Thyroid gland (tissue), 4 donors: Measurements from ENCODE around the gene YTHDC2. TPM values are rescaled to one million over a fixed set of nuclear protein-coding genes. Genes with fewer than 3 reads are reported as not detected.
A peak's percentile ranks its signal among the peaks of the same experiment; 100 is the strongest.

Experiments
- DNase-seq, 2 donors: peaks; one replicate each; pipeline ENCODE4 v3.0.0-alpha.2; 2019
- H3K27ac ChIP-seq, 3 donors: fragments of 200-600 bp; sonication (generic); 1 replicate in 2 of 3; 2 replicates in 1 of 3; pipeline ENCODE4 v1.5.1; 2016 to 2019; ENCODE audit warnings: mild to moderate bottlenecking in 1 of 3, moderate library complexity in 1 of 3
- H3K27me3 ChIP-seq: fragments of 200-600 bp; sonication (generic); one replicate; pipeline ENCODE4 v1.5.1; 2019
- H3K36me3 ChIP-seq, 2 donors: fragments of 200-600 bp; sonication (generic); one replicate each; pipeline ENCODE4 v1.5.1; 2016 to 2019
- H3K4me1 ChIP-seq, 2 donors: fragments of 200-600 bp; sonication (generic); one replicate each; pipeline ENCODE4 v1.5.1; 2017 to 2019
- H3K4me3 ChIP-seq, 3 donors: fragments of 200-600 bp; sonication (generic); replicated peaks in 1 of 3; 1 replicate in 2 of 3; 2 replicates in 1 of 3; pipeline ENCODE4 v1.5.1; 2016; ENCODE audit warnings: mild to moderate bottlenecking in 1 of 3
- H3K9me3 ChIP-seq: fragments of 200-600 bp; sonication (generic); one replicate; pipeline ENCODE4 v1.5.1; 2017
- CTCF ChIP-seq, 6 experiments: fragments of 200-600 bp in 3 of 6; fragments of 450-650 bp in 3 of 6; sonication (generic) in 3 of 6; IDR thresholded peaks; one replicate each; pipeline ENCODE4 v1.5.1; 2016 to 2019; ENCODE audit warnings: antibody characterized with exemption in 6 of 6, mild to moderate bottlenecking in 2 of 6, inconsistent platforms in 1 of 6, moderate library complexity in 1 of 6
- POLR2A ChIP-seq, 2 donors: fragments of 450-650 bp; IDR thresholded peaks; one replicate each; pipeline ENCODE4 v1.6.1; 2017; ENCODE audit warnings: antibody characterized with exemption in 2 of 2, mild to moderate bottlenecking in 2 of 2, moderate library complexity in 1 of 2
- WGBS, 2 donors: methylation state at CpG; one replicate each; pipeline ENCODE4 v1.1.5; 2017; 5-methylcytosine and 5-hydroxymethylcytosine counted together
- intact Hi-C: fragments of 100-400 bp; cut with DNase I; formaldehyde crosslinking; loops from one replicate; pipeline ENCODE4 v1.15.1; 2023
- total RNA-seq, 4 donors: library from RNA; depleted of rRNA; stranded (reverse); fragments of >200 nt; gene quantifications; one replicate each; pipeline ENCODE4 v1.2.3, GENCODE V29; 2016

The YTHDC2 gene
- total RNA-seq, 4 donors from 2014 or later, result 29.6 to 55.6 (median 41.7) TPM

DNA sequence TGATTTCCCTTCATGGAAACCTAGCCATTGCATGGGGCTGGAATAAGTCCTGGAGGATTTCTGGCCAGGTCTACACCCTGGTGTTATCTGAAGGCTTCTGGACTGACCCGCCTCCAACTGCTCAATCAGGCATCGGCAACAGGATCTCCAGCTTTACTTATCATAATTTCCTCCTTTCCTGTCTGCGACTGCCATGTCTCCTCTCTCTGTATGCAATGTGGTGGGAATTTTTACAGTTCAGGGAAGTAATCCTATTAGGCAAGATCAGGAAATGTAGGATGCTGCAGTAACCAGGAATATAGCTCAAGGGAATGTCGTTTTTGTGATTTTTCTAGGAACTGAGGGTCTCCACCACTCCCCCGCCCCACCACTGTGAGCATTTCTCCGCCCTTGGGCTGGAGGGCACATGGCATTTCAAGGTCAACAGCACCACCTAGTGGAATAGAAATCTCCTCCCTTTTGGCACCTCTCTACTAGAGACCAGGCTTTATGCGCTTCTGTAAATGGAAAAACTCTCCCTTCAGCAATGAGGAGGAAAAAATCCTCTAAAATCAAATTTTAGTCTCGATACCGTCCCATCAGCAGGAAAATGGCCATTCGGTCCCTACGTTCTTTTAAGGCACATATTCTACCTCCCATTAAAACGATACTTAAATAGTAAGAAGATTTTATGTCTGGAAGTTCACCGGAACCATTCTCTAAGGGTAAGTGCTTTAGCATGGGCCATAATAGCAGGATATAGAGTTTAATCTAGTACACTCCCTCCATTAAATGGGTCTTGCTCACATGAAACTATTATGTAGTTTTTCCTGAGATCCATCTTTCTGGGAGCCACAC is 93.0 kb downstream of the YTHDC2 start:
- 39 to 40% methylated on average over 13 of the region's 13 CpGs for WGBS, 2 donors
- DNase-seq, result peak; percentile 28 to 32
- intact Hi-C loops, result loop anchor here (10.0 kb wide), 1 partner anchor 612 kb away; no protein-coding TSS in a partner anchor

GRCh38 chr5:113607361-113607760 is 93.9 kb downstream of the YTHDC2 start:
- H3K4me1 ChIP-seq, result no peaks in the 10 kb centered on the region
- H3K27me3 ChIP-seq, result no peaks in the 10 kb centered on the region
- no peaks in the 10 kb centered on the region for H3K36me3 ChIP-seq
- H3K4me3 ChIP-seq, result no peak overlapping the region
- 67 to 75% methylated on average over 3 of the region's 3 CpGs for WGBS, 2 donors
- TF ChIP-seq CTCF (IDR thresholded peaks at IDR 0.05) (no peak), POLR2A (IDR thresholded peaks at IDR 0.05) (no peak)
- no peaks in the 10 kb centered on the region for H3K9me3 ChIP-seq
- H3K27ac ChIP-seq, result no peak overlapping the region
- DNase-seq, result no peak
- intact Hi-C loops, result loop anchor here (10.0 kb wide), 1 partner anchor 613 kb away; no protein-coding TSS in a partner anchor

More for the DNA sequence above, 93.0 kb downstream of the YTHDC2 start:
- Histone ChIP-seq H3K27ac (no peak overlapping the region), H3K4me3 (no peak overlapping the region), H3K9me3 (no peaks in the 10 kb centered on the region), H3K36me3 (no peaks in the 10 kb centered on the region), H3K27me3 (no peaks in the 10 kb centered on the region), H3K4me1 (no peaks in the 10 kb centered on the region)
- peak; percentile 28 to 76 (median 63) for TF ChIP-seq CTCF (IDR thresholded peaks at IDR 0.05)
- no peak for TF ChIP-seq POLR2A (IDR thresholded peaks at IDR 0.05)

GRCh38 chr5:113608113-113608596 is 94.7 kb downstream of the YTHDC2 start:
- no peak for TF ChIP-seq POLR2A (IDR thresholded peaks at IDR 0.05)
- TF ChIP-seq CTCF (IDR thresholded peaks at IDR 0.05), result no peak
- DNase-seq, result no peak

GRCh38 chr5:113612060-113612496 is 98.6 kb downstream of the YTHDC2 start:
- Histone ChIP-seq H3K9me3 (no peaks in the 10 kb centered on the region), H3K4me1 (no peaks in the 10 kb centered on the region), H3K27me3 (no peaks in the 10 kb centered on the region), H3K36me3 (no peaks in the 10 kb centered on the region), H3K27ac (no peak overlapping the region), H3K4me3 (no peak overlapping the region)
- WGBS, 2 donors, result 2% methylated on average over 4 of the region's 4 CpGs
- TF ChIP-seq POLR2A (IDR thresholded peaks at IDR 0.05) (no peak), CTCF (IDR thresholded peaks at IDR 0.05) (peak in 4 of 6 experiments; percentile 34 to 72 (median 64))
- intact Hi-C loops, result no loop called here
- DNase-seq, result no peak

More at GRCh38 chr5:113608113-113608596, 94.7 kb downstream of the YTHDC2 start:
- no peaks in the 10 kb centered on the region for H3K9me3 ChIP-seq
- no peaks in the 10 kb centered on the region for H3K36me3 ChIP-seq
- H3K4me3 ChIP-seq, result no peak overlapping the region
- intact Hi-C loops, result loop anchor here (10.0 kb wide), 1 partner anchor 613 kb away; no protein-coding TSS in a partner anchor
- H3K27me3 ChIP-seq, result no peaks in the 10 kb centered on the region
- no peaks in the 10 kb centered on the region for H3K4me1 ChIP-seq
- no peak overlapping the region for H3K27ac ChIP-seq
- 60 to 73% methylated on average over 3 of the region's 3 CpGs for WGBS, 2 donors

DNA sequence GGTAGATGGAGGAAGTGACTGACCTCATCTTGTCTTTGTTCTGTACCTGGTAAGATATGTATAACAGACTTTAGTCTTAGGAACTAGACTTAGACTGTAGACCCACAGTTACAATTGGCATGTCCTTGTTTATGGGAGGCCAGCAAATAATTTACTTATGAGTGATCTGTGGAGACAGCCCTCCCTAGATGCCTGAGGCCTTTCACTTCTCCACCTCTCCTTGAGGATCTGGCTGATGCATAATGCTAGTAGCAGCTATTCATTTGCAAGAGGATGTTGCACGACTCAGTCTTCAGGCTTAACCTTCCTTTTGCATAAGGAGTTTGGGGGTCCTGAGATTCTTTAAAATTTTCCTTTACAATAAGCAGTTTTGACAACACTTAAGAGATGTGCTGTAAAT is 100.7 kb downstream of the YTHDC2 start:
- DNase-seq, result no peak
- Histone ChIP-seq H3K4me3 (no peak overlapping the region), H3K9me3 (no peaks in the 10 kb centered on the region), H3K4me1 (no peaks in the 10 kb centered on the region), H3K36me3 (no peaks in the 10 kb centered on the region), H3K27me3 (no peaks in the 10 kb centered on the region), H3K27ac (no peak overlapping the region)
- intact Hi-C loops, result no loop called here
- no peak for TF ChIP-seq CTCF (IDR thresholded peaks at IDR 0.05)
- no peak for TF ChIP-seq POLR2A (IDR thresholded peaks at IDR 0.05)
- 46 to 83% methylated on average over 1 of the region's 1 CpG for WGBS, 2 donors
